Heart left ventricle (tissue), 16 donors: ENCODE data around the gene OR8B3. TPM values are rescaled to one million over a fixed set of nuclear protein-coding genes. Genes with fewer than 3 reads are reported as not detected.

Experiments used
- ATAC-seq, 4 donors: fragments of 200-7000 bp; cut with Tn5 transposase; one replicate each; pipeline ENCODE4 v1.9.1; 2020 to 2022; ENCODE audit warnings: moderate library complexity in 4 of 4, mild to moderate bottlenecking in 3 of 4, moderate number of reproducible peaks in 1 of 4
- DNase-seq, 5 donors: peaks; one replicate each; pipeline ENCODE4 v3.0.0-alpha.2; 2020
- H3K27ac ChIP-seq, 12 donors: fragments of 200-600 bp; sonication (generic) in 4 of 12; one replicate each; pipeline versions ENCODE4 v1.5.0 to v1.8.0; 2016 to 2022; ENCODE audit warnings: mild to moderate bottlenecking in 2 of 12
- H3K27me3 ChIP-seq, 9 donors: fragments of 200-600 bp; sonication (generic) in 2 of 9; one replicate each; pipeline versions ENCODE4 v1.5.1 to v1.8.0; 2016 to 2022; ENCODE audit warnings: mild to moderate bottlenecking in 3 of 9
- H3K36me3 ChIP-seq, 9 donors: fragments of 200-600 bp; sonication (generic) in 2 of 9; one replicate each; pipeline versions ENCODE4 v1.5.0 to v1.8.0; 2018 to 2022; ENCODE audit warnings: mild to moderate bottlenecking in 2 of 9
- H3K4me1 ChIP-seq, 12 donors: fragments of 200-600 bp; sonication (generic) in 4 of 12; one replicate each; pipeline versions ENCODE4 v1.5.0 to v1.8.0; 2016 to 2022; ENCODE audit warnings: mild to moderate bottlenecking in 3 of 12
- H3K4me3 ChIP-seq, 12 donors: fragments of 200-600 bp; sonication (generic) in 4 of 12; one replicate each; pipeline versions ENCODE4 v1.5.0 to v1.8.0; 2017 to 2022; ENCODE audit warnings: mild to moderate bottlenecking in 9 of 12, moderate library complexity in 4 of 12
- H3K9me3 ChIP-seq, 12 donors: fragments of 200-600 bp; sonication (generic) in 4 of 12; one replicate each; pipeline versions ENCODE4 v1.5.0 to v1.8.0; 2016 to 2022; ENCODE audit warnings: mild to moderate bottlenecking in 1 of 12
- CTCF ChIP-seq, 12 donors: fragments of 200-600 bp; sonication (generic) in 4 of 12; IDR thresholded peaks; one replicate each; pipeline versions ENCODE4 v1.5.0 to v1.8.0; 2018 to 2022; ENCODE audit warnings: antibody characterized with exemption in 12 of 12, mild to moderate bottlenecking in 5 of 12
- POLR2A ChIP-seq, 2 donors: fragments of 450-650 bp; IDR thresholded peaks; one replicate each; pipeline ENCODE4 v1.6.1; 2017; ENCODE audit warnings: antibody characterized with exemption in 2 of 2, mild to moderate bottlenecking in 2 of 2, moderate library complexity in 2 of 2
- WGBS, 4 donors: extraction: QIAGEN DNeasy Blood & Tissue Kit in 2 of 4; methylation state at CpG; one replicate each; pipeline versions ENCODE4 v1.1.5 to v1.1.7; 2013 to 2018; 5-methylcytosine and 5-hydroxymethylcytosine counted together
- intact Hi-C, 10 donors: fragments of 100-400 bp; cut with DNase I; formaldehyde crosslinking; loops; one replicate each; pipeline versions ENCODE4 v1.11.1 to v1.14.2; 2022
- polyA plus RNA-seq, 2 donors: library from polyadenylated mRNA; stranded (reverse); fragments of 200-250 nt; gene quantifications; one replicate each; pipeline ENCODE4 v1.2.3, GENCODE V29; 2013
- total RNA-seq, 9 donors: library from RNA; depleted of rRNA in 2 of 9; stranded (reverse); fragments of >200 nt in 2 of 9; fragmentation: NEBNext Ultra II Directional in 3 of 9; extraction: Animal tissue kit (Norgen Biotek cat#: 25700) in 3 of 9; gene quantifications; one replicate each; pipeline versions ENCODE4 v1.1.0 to v1.2.4, GENCODE V29; 2016 to 2023
- donor health status: ischemic (EF 13 %, LVEDD 7.1; RV severe dilation, severe dysfunction).
- donor health status: healthy with polysubstance abuse.
- donor health status: DM: no; HTN: yes; CAD: no.
- donor health status: DM: no; HTN: no; CAD: no.
- donor health status: ischemic (EF 25% LVEDD 6.9; RV normal size, moderate dysfunction).
- donor health status: ischemic (EF 25% LVEDD 5.7; RV mildly dilated, moderate dysfunction).
- donor health status: healthy.
- donor health status: DM: yes; HTN: yes; CAD: no.
- donor health status: ischemic (EF 35%, LVEDD 5.7; RV mildly dilated, moderate dysfunction).
- donor health status: nonischemic (EF 11% LVEDD 7.7; RV severe dilation, severe dysfunction).
- donor health status: DM: yes; HTN: yes; CAD: no.
- donor health status: PGD.
- donor health status: ischemic (EF 29% LVEDD 5.4; RV normal size, mild dysfunction).
- donor health status: nonischemic (EF 23%, LVEDD 6.1; RV moderate dilation, normal function).

The OR8B3 gene
- total and polyA plus RNA-seq, 11 donors = not detected

- no peaks in the 10 kb centered on the region for H3K36me3 ChIP-seq
- DNase-seq (no peak), ATAC-seq (no peak)
- TF ChIP-seq POLR2A (IDR thresholded peaks at IDR 0.05) (no peak), CTCF (IDR thresholded peaks at IDR 0.05) (no peak)
- no peak overlapping the region for H3K27ac ChIP-seq
- H3K4me1 ChIP-seq = no peaks in the 10 kb centered on the region
- no peak overlapping the region for H3K4me3 ChIP-seq
- 75 to 91% (median 85%) methylated on average over 2 of the region's 2 CpGs for WGBS, 4 donors
- intact Hi-C loops = no loop called here
- peaks cover 0 to 6% (median 2%) of the 10 kb centered on the region in 12 donors for H3K9me3 ChIP-seq
- no peaks in the 10 kb centered on the region for H3K27me3 ChIP-seq
These were observed 35.9 kb upstream of the OR8B3 start for GRCh38 chr11:124434699-124435098.

GRCh38 chr11:124429599-124429998 lies 30.8 kb upstream of the OR8B3 start:
- TF ChIP-seq POLR2A (IDR thresholded peaks at IDR 0.05) (no peak), CTCF (IDR thresholded peaks at IDR 0.05) (no peak)
- ATAC-seq (no peak), DNase-seq (no peak)
- Histone ChIP-seq H3K27ac (no peak overlapping the region), H3K4me1 (no peaks in the 10 kb centered on the region), H3K4me3 (no peak overlapping the region), H3K27me3 (no peaks in the 10 kb centered on the region), H3K9me3 (peaks cover 0 to 17% (median 4%) of the 10 kb centered on the region in 12 donors), H3K36me3 (no peaks in the 10 kb centered on the region)
- 70 to 81% (median 77%) methylated on average over 2 of the region's 2 CpGs for WGBS, 4 donors
- intact Hi-C loops = no loop called here

GRCh38 chr11:124424384-124424921 lies 25.6 kb upstream of the OR8B3 start, which contains the start of gene OR8B4:
Gene OR8B4 (minus strand): TSS chr11:124424871. CDS start chr11:124424871, 0 bp downstream.
- TF ChIP-seq CTCF (IDR thresholded peaks at IDR 0.05) (no peak), POLR2A (IDR thresholded peaks at IDR 0.05) (no peak)
- Histone ChIP-seq H3K27me3 (peaks cover 0 to 15% (median 0%) of the 10 kb centered on the region in 9 donors), H3K27ac (no peak within 1 kb of the TSS), H3K4me3 (no peak within 1 kb of the TSS), H3K4me1 (no peaks in the 10 kb centered on the region), H3K36me3 (no peaks in the 10 kb centered on the region), H3K9me3 (peaks cover 0 to 9% (median 0%) of the 10 kb centered on the region in 12 donors)
- DNase-seq (no peak), ATAC-seq (no peak)
- intact Hi-C loops = loop anchor here in 1 of 10 donors (5.0 kb wide), 1 partner anchor 153 kb away; no protein-coding TSS in a partner anchor
- 82 to 95% (median 92%) methylated on average over 2 of the region's 2 CpGs for WGBS, 4 donors

GRCh38 chr11:124421043-124421442 lies 22.2 kb upstream of the OR8B3 start:
- DNase-seq (no peak), ATAC-seq (no peak)
- TF ChIP-seq POLR2A (IDR thresholded peaks at IDR 0.05) (no peak), CTCF (IDR thresholded peaks at IDR 0.05) (no peak)
- no peak overlapping the region for H3K27ac ChIP-seq
- H3K36me3 ChIP-seq = no peaks in the 10 kb centered on the region
- no peaks in the 10 kb centered on the region for H3K9me3 ChIP-seq
- no peaks in the 10 kb centered on the region for H3K4me1 ChIP-seq
- 82 to 87% (median 86%) methylated on average over 4 of the region's 4 CpGs for WGBS, 4 donors
- H3K27me3 ChIP-seq = peaks cover 0 to 19% (median 0%) of the 10 kb centered on the region in 9 donors
- no peak overlapping the region for H3K4me3 ChIP-seq
- intact Hi-C loops = loop anchor here in 1 of 10 donors (5.0 kb wide), 1 partner anchor 156 kb away; no protein-coding TSS in a partner anchor
